HG02970 (cell line): ENCODE results near the gene GLG1.
"Not testable (repeated sequence)": the region's sequence is repeated elsewhere in the genome, so short reads cannot be mapped to it uniquely, and the experiment has no call there.

ENCODE experiments used
- ATAC-seq: cut with Tn5 transposase; IDR thresholded peaks from one replicate; pipeline ENCODE4 v1.9.1; 2021; ENCODE audit warnings: mild to moderate bottlenecking, moderate library complexity, moderate number of reproducible peaks; ENCODE audit not compliant: unreplicated experiment, low FRiP score

Gene GLG1

DNA sequence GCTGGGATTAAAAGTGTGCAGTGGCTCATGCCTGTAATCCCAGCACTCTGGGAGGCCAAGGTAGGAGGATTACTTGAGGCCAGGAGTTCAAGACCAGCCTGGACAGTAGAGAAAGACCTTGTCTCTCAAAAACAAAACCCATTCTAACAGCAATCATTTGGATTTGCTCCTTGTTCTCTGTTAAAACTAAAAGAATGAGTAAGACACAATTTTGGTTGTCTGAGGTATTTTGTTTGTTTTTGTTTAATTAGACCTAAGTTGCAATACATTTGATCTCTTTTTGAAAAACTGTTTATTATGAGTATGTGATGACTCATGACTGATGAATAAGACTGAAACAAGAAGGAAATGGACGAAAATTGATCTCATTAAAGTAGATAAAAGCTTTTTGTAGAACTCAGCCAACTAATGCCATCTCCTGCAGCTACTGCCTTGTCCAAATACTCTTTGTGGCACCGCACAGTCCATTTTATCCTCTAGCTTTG is 29.0 kb downstream of the GLG1 start:
- ATAC-seq = no peak

GRCh38 chr16:74575807-74576643 is 30.9 kb downstream of the GLG1 start:
- ATAC-seq = no peak

DNA sequence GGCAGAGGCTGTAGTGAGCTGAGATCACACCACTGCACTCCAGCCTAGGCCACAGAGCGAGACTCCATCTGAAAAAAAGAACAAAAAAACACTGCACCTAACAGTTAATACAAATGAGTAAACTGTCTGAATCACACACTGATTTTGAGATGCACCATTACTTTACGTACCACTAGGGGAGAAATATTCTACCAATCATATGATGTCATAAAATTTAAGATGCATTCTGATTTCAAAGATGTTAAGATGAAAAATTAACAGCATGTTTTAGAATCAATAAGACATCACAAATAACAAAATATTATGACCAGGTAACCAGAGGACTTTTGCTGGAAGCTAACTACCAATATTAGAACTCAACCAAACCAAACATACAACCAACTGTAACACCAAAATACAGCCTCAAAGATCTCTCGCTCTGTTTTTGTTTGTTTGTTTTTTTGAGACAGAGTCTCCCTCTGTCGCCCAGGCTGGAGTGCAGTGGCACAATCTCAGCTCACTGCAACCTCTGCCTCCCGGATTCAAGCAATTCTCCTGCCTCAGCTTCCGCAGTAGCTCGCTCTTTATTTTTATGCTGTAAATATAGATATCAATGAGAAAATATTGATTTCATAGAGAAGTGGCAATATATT is 31.6 kb downstream of the GLG1 start:
- no peak for ATAC-seq

DNA sequence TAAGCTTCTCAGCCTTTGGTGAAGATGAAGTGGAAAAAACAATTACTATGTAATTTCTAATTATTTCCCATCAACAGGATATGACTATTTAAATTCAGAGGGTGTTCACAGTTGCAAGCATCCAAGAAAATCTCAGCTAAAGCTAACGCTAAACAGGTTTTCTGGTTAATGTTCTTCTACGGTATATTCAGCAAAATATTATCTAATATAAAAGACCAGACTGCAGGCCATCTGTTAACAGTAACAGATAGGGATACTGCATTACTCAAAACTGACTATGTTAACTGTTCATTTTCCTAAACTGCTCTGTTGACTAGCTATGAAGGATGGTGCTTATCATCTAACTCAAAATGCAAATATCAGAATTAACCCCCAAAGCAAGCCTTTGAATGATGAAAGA is 32.8 kb downstream of the GLG1 start:
- no peak for ATAC-seq

DNA sequence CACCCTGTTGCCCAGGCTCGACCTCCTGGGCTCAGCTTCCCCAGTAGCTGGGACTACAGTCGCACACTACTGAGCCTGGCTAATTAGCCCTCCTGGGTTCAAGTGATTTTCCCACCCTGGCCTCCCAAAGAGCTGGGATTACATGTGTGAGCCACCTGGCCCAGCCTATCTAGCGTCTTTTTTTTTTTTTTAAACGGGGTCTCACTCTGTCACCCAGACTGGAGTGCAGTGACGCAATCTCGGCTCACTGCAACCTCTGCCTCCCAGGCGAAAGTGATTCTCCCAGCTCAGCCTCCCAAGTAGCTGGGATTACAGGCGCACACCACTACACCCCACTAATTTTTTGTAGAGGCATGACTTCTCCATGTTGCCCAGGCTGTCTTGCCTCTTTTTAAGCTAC is 33.3 kb downstream of the GLG1 start:
- ATAC-seq = no peak

DNA sequence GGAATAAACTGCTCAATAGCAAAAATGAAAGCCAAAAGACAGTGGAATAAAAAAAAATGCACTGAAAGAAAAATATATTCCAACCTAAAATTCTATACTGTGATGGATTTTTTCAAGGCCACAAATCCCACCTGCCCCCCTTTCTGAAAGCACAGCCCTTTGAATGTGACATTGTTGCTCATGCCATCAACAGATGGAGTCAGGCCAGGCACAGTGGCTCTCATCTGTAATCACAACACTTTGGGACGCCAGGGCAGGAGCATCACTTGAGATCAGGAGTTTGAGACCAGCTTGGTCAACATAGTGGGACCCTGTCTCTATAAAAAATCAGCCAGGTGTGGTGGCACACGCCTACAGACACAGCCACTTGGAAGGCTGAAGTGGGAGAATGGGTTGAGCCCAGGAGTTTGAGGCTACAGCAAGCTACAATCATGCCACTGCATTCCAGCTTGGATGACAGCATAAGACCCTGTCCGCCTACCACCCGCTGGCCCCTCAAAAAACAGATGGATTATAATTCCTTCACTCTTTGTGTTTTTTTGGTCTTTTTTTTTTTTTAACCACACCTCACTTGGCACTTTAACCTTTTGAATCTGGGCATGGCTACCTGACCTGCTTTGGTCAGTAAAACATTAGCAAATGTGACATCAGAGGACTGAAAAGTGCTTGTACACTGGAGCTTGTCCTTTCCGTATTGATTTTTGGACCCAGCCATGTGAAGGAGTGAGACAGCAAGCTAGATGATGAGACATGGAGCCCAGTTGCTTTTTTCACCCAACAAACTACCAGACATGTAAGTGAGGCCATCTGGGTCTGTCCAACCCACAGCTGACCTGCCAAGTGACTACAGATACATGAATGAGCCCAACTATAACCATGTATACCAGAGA is 36.3 kb downstream of the GLG1 start:
- ATAC-seq = no peak

- ATAC-seq = no peak
Measured at GRCh38 chr16:74568961-74569631, 37.8 kb downstream of the GLG1 start.

DNA sequence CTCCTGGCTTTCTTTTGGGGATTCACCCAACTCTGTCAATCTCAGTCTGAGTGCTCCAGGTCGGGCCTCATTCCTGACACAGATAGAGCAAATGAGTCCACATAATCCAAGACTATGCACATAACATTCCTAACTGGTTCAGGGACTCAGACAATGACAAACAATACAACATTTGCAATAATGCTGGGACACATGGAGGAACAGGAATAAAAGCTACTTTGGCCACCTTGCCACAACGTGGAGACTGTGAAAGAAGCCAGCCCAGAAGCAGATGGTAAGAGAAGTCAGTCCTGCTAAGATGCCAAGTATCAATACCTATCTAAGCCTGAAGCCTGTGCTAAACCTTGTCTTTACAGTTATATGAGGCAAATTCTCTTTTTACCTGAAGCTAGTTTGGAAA is 39.0 kb downstream of the GLG1 start:
- no peak for ATAC-seq

DNA sequence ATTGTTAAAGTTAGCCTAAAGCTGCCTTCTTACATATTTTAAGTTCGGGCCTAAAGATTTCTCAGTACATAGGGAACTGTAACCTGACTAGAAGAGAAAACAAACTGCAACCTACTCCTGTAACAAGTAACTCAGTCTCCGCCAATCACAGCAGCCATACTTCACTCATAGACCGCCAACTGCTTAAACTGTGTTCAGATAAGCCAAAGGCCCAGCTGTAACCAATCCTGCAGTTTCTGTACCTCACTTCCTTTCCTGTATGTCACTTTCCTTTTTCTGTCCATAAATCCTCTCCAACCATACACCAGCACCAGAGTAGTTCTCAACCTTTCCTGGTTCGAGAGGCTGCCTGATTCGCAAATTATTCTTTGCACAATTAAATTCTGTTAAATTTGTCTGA is 41.5 kb downstream of the GLG1 start:
- no peak for ATAC-seq

GRCh38 chr16:74564451-74564984 is 42.4 kb downstream of the GLG1 start:
- ATAC-seq = no peak

DNA sequence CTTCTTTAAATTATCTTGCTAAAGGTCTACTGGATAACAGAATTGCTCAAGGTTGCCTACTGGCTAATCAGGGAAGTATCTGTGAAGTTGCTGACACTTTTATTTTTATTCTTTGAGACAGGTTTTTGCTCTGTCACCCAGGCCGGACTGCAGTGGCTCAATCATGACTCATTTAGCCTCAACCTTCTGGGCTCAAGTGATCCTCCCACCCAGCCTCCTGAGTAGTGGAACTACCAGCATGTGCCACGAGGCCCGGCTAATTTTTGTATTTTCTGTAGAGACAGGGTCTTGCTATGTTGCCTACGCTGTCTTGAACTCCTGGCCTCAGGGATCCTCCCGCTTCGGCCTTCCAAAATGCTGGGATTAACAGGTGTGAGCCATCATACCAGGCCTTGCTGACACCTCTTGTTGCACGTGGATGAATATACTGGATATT is 43.1 kb downstream of the GLG1 start:
- no peak for ATAC-seq

GRCh38 chr16:74562117-74562516 is 44.8 kb downstream of the GLG1 start:
- ATAC-seq = no peak

- ATAC-seq = no peak
Measured at GRCh38 chr16:74561626-74562025, 45.3 kb downstream of the GLG1 start.

- no peak for ATAC-seq
Measured at GRCh38 chr16:74560912-74561311, 46.0 kb downstream of the GLG1 start.

GRCh38 chr16:74558873-74559272 is 48.0 kb downstream of the GLG1 start:
- ATAC-seq = no peak

DNA sequence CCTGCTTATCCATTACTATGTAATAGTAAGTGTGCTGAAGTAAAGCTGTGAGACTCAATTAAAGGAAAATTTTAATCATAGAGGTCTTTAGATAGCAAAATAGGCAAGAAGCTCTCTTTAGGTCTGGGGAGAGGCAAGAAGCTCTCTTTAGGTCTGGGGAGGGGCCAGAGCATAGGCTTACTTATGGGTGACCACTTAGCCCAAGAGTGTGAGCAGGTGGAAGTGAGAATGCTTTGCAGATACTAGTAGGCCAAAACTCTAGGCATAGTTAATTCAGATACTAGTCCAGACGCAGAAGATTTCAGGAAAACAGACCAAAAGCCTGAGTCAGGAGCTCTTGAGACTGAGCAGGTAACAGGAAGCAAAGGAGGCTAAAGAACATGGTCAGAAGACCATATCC is 49.6 kb downstream of the GLG1 start:
- no peak for ATAC-seq

DNA sequence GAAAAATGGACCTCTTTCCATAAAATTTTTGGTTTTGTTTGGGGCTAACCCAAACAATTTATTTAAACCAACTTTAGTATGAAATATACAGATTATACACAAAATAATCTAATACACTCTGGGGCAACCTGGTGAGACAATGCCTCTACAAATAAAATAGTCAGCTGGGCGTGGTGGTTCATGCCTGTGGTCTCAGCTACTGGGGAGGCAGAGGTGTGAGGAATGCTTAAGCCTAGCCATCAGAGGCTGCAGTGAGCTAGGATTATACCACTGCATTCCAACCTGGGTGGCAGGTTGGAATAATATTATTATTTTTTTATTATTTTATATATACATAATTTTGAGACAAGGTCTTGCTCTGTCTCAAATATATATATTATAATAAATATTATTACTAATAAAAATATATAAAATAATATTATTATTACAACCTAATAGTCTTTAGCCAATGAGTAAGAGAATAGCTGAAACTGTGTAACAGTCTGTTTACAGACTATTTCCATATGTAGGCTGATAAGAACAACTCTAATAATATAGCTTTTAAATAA is 50.5 kb downstream of the GLG1 start:
- ATAC-seq = no peak

DNA sequence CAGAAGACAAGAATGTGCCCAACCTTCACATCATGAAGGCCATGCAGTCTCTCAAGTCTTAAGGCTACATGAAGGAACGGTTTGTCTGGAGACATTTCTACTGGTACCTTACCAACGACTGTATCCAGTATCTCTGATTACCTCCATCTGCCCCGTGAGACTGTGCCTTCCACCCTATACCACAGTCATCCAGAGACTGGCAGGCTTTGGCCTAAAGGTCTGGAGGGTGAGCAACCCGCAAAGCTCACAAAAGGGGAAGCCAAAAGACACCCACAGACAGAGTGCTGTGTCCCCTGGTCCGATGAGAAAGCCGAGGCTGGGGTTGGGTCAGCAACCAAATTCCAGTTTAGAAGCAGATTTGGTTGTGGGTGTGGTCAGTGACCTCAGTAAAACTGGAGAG is 54.6 kb downstream of the GLG1 start:
- ATAC-seq = not testable (repeated sequence)

- not testable (repeated sequence) for ATAC-seq
Measured at GRCh38 chr16:74550227-74551019, 56.5 kb downstream of the GLG1 start.
